ENCODE results near the gene ZNF20.

GRCh38 chr19:12139269-12139668, 881 bp downstream of the ZNF20 start:
- TF ChIP-seq POLR2A (IDR thresholded peaks at IDR 0.05) (no peak), CTCF (IDR thresholded peaks at IDR 0.05) (no peak), POLR2AphosphoS5 (IDR thresholded peaks at IDR 0.05) (no peak), EP300 (IDR thresholded peaks at IDR 0.05) (no peak)

Measured in gastroesophageal sphincter (tissue), 3 donors.